Measurements from ENCODE around the gene IPO4.
A peak's percentile ranks its signal among the peaks of the same experiment; 100 is the strongest.

Gene IPO4

DNA sequence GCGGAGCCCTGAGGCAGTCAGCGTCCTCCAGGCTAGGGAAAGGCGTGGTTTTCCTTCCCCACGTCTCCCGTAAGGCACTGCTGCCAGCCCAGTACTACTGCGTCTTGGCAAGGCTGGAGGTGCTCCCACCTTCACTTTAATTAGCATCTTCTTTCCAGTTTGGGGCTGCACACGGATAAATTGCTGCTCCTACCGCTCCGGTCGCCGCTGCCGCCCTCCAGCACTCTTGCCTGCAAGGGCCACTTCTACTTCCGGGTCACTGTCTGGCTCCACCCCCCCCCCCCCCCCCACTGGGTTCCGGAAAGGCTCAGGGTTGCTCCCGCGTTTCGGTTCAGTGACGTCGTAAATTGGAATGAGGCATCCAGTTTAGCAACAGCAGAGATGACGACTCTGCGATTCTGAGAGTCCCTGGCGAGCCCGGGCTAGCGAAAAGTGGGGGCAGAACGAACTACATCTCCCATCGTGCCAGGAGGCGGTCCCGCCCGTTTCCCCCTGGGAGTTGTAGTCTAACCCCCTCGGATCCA, 43.6 kb upstream of the IPO4 start, which contains the start of gene NEDD8 (continued):
- no peak for TF ChIP-seq ZNF423 (tag by site-specific recombination; IDR thresholded peaks at IDR 0.05)
- TF ChIP-seq, protein P1, sequence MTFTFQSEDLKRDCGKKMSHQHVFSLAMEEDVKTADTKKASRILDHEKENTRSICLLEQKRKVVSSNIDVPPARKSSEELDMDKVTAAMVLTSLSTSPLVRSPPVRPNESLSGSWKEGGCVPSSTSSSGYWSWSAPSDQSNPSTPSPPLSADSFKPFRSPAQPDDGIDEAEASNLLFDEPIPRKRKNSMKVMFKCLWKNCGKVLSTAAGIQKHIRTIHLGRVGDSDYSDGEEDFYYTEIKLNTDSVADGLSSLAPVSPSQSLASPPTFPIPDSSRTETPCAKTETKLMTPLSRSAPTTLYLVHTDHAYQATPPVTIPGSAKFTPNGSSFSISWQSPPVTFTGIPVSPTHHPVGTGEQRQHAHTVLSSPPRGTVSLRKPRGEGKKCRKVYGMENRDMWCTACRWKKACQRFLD (tag by site-specific recombination; IDR thresholded peaks at IDR 0.05), result no peak
- TF ChIP-seq ZFP3 (tag by site-specific recombination; IDR thresholded peaks at IDR 0.05; ENCODE audit: low read depth), result no peak
- peak; percentile 27; the same call in 1 of the 2 replicates for TF ChIP-seq KLF9 (tag by site-specific recombination; IDR thresholded peaks at IDR 0.05; ENCODE audit: low read depth)
- TF ChIP-seq, protein P2, sequence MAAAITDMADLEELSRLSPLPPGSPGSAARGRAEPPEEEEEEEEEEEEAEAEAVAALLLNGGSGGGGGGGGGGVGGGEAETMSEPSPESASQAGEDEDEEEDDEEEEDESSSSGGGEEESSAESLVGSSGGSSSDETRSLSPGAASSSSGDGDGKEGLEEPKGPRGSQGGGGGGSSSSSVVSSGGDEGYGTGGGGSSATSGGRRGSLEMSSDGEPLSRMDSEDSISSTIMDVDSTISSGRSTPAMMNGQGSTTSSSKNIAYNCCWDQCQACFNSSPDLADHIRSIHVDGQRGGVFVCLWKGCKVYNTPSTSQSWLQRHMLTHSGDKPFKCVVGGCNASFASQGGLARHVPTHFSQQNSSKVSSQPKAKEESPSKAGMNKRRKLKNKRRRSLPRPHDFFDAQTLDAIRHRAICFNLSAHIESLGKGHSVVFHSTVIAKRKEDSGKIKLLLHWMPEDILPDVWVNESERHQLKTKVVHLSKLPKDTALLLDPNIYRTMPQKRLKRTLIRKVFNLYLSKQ (tag by site-specific recombination; IDR thresholded peaks at IDR 0.05; ENCODE audit: borderline replicate concordance), result no peak
- no peak for TF ChIP-seq ZBTB48 (tag by site-specific recombination; IDR thresholded peaks at IDR 0.05)
- TF ChIP-seq ZNF707 (tag by site-specific recombination; IDR thresholded peaks at IDR 0.05), result no peak
- TF ChIP-seq, protein P3, sequence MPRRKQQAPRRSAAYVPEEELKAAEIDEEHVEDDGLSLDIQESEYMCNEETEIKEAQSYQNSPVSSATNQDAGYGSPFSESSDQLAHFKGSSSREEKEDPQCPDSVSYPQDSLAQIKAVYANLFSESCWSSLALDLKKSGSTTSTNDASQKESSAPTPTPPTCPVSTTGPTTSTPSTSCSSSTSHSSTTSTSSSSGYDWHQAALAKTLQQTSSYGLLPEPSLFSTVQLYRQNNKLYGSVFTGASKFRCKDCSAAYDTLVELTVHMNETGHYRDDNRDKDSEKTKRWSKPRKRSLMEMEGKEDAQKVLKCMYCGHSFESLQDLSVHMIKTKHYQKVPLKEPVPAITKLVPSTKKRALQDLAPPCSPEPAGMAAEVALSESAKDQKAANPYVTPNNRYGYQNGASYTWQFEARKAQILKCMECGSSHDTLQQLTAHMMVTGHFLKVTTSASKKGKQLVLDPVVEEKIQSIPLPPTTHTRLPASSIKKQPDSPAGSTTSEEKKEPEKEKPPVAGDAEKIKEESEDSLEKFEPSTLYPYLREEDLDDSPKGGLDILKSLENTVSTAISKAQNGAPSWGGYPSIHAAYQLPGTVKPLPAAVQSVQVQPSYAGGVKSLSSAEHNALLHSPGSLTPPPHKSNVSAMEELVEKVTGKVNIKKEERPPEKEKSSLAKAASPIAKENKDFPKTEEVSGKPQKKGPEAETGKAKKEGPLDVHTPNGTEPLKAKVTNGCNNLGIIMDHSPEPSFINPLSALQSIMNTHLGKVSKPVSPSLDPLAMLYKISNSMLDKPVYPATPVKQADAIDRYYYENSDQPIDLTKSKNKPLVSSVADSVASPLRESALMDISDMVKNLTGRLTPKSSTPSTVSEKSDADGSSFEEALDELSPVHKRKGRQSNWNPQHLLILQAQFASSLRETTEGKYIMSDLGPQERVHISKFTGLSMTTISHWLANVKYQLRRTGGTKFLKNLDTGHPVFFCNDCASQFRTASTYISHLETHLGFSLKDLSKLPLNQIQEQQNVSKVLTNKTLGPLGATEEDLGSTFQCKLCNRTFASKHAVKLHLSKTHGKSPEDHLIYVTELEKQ (tag by site-specific recombination; IDR thresholded peaks at IDR 0.05; ENCODE audit: borderline replicate concordance), result no peak
- TF ChIP-seq, protein P4, sequence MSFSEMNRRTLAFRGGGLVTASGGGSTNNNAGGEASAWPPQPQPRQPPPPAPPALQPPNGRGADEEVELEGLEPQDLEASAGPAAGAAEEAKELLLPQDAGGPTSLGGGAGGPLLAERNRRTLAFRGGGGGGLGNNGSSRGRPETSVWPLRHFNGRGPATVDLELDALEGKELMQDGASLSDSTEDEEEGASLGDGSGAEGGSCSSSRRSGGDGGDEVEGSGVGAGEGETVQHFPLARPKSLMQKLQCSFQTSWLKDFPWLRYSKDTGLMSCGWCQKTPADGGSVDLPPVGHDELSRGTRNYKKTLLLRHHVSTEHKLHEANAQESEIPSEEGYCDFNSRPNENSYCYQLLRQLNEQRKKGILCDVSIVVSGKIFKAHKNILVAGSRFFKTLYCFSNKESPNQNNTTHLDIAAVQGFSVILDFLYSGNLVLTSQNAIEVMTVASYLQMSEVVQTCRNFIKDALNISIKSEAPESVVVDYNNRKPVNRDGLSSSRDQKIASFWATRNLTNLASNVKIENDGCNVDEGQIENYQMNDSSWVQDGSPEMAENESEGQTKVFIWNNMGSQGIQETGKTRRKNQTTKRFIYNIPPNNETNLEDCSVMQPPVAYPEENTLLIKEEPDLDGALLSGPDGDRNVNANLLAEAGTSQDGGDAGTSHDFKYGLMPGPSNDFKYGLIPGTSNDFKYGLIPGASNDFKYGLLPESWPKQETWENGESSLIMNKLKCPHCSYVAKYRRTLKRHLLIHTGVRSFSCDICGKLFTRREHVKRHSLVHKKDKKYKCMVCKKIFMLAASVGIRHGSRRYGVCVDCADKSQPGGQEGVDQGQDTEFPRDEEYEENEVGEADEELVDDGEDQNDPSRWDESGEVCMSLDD (tag by site-specific recombination; IDR thresholded peaks at IDR 0.05), result no peak
- 0 out of 2 replicates have a peak, but pooled peaks have one; percentile 58 for TF ChIP-seq ZNF24 (tag by site-specific recombination; IDR thresholded peaks at IDR 0.05)
- TF ChIP-seq, protein P5, sequence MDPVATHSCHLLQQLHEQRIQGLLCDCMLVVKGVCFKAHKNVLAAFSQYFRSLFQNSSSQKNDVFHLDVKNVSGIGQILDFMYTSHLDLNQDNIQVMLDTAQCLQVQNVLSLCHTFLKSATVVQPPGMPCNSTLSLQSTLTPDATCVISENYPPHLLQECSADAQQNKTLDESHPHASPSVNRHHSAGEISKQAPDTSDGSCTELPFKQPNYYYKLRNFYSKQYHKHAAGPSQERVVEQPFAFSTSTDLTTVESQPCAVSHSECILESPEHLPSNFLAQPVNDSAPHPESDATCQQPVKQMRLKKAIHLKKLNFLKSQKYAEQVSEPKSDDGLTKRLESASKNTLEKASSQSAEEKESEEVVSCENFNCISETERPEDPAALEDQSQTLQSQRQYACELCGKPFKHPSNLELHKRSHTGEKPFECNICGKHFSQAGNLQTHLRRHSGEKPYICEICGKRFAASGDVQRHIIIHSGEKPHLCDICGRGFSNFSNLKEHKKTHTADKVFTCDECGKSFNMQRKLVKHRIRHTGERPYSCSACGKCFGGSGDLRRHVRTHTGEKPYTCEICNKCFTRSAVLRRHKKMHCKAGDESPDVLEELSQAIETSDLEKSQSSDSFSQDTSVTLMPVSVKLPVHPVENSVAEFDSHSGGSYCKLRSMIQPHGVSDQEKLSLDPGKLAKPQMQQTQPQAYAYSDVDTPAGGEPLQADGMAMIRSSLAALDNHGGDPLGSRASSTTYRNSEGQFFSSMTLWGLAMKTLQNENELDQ (tag by site-specific recombination; IDR thresholded peaks at IDR 0.05; ENCODE audit: low read depth), result no peak
- TF ChIP-seq, protein P6, sequence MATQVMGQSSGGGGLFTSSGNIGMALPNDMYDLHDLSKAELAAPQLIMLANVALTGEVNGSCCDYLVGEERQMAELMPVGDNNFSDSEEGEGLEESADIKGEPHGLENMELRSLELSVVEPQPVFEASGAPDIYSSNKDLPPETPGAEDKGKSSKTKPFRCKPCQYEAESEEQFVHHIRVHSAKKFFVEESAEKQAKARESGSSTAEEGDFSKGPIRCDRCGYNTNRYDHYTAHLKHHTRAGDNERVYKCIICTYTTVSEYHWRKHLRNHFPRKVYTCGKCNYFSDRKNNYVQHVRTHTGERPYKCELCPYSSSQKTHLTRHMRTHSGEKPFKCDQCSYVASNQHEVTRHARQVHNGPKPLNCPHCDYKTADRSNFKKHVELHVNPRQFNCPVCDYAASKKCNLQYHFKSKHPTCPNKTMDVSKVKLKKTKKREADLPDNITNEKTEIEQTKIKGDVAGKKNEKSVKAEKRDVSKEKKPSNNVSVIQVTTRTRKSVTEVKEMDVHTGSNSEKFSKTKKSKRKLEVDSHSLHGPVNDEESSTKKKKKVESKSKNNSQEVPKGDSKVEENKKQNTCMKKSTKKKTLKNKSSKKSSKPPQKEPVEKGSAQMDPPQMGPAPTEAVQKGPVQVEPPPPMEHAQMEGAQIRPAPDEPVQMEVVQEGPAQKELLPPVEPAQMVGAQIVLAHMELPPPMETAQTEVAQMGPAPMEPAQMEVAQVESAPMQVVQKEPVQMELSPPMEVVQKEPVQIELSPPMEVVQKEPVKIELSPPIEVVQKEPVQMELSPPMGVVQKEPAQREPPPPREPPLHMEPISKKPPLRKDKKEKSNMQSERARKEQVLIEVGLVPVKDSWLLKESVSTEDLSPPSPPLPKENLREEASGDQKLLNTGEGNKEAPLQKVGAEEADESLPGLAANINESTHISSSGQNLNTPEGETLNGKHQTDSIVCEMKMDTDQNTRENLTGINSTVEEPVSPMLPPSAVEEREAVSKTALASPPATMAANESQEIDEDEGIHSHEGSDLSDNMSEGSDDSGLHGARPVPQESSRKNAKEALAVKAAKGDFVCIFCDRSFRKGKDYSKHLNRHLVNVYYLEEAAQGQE (tag by site-specific recombination; IDR thresholded peaks at IDR 0.05), result no peak; the same call in 1 of the 2 replicates
- no peak for TF ChIP-seq HOXC10 (CRISPR knock-in tag; IDR thresholded peaks at IDR 0.05)
- TF ChIP-seq ZIC2 (tag by site-specific recombination; IDR thresholded peaks at IDR 0.05), result 0 out of 2 replicates have a peak, but pooled peaks have one; percentile 14
- TF ChIP-seq ZNF621 (tag by site-specific recombination; IDR thresholded peaks at IDR 0.05), result no peak
- TF ChIP-seq, protein P7, sequence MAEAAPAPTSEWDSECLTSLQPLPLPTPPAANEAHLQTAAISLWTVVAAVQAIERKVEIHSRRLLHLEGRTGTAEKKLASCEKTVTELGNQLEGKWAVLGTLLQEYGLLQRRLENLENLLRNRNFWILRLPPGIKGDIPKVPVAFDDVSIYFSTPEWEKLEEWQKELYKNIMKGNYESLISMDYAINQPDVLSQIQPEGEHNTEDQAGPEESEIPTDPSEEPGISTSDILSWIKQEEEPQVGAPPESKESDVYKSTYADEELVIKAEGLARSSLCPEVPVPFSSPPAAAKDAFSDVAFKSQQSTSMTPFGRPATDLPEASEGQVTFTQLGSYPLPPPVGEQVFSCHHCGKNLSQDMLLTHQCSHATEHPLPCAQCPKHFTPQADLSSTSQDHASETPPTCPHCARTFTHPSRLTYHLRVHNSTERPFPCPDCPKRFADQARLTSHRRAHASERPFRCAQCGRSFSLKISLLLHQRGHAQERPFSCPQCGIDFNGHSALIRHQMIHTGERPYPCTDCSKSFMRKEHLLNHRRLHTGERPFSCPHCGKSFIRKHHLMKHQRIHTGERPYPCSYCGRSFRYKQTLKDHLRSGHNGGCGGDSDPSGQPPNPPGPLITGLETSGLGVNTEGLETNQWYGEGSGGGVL (tag by site-specific recombination; IDR thresholded peaks at IDR 0.05), result 0 out of 2 replicates have a peak, but pooled peaks have one; percentile 8
- TF ChIP-seq ZNF629 (tag by site-specific recombination; IDR thresholded peaks at IDR 0.05), result peak; percentile 98
- no peak for TF ChIP-seq ZNF174 (tag by site-specific recombination; IDR thresholded peaks at IDR 0.05)
- TF ChIP-seq HOXD13 (CRISPR knock-in tag; IDR thresholded peaks at IDR 0.05; ENCODE audit: borderline replicate concordance), result no peak
- TF ChIP-seq ZNF596 (tag by site-specific recombination; IDR thresholded peaks at IDR 0.05), result no peak
- TF ChIP-seq ZNF530 (tag by site-specific recombination; IDR thresholded peaks at IDR 0.05; ENCODE audit: low read depth), result no peak
- TF ChIP-seq ZNF843 (tag by site-specific recombination; IDR thresholded peaks at IDR 0.05), result no peak
- TF ChIP-seq ZNF10 (tag by site-specific recombination; IDR thresholded peaks at IDR 0.05), result no peak
